ENCODE results near the gene GRAMD4.

DNA sequence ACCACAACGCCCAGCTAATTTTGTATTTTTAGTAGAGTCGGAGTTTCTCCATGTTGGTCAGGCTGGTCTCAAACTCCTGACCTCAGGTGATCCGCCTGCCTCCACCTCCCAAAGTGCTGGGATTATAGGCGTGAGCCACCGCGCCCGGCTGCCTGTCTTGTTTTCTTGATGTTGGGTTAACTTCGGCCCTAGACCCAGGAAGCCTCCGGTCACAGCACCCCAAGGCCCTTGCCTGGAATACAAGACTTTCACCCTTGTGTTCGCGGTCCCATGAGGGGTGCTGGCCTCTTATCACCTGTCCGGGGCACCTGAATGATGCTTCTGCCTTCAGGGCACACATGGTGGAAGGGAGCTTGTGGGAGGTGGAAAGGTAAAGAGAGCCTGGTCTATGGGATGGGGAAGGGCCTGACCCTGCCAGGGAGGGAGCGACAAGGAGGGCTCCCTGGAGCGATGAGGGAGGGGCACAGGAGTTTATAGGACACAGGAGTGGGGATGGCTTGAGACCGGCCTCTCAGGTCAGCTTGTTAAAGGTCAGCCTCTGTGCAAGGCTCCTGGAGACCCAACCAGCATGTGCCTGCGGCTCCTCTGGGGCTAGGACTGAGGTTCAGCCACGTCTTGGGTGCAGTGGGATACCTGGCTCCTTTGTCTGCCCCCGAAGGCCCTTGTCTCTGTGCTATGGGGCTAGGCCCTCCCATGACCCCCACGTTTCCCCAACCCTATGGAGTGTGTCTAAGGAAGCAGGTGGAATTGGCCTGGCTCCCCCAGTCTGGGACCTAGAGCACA lies 34.7 kb upstream of the GRAMD4 start:
- TF ChIP-seq, protein P1, sequence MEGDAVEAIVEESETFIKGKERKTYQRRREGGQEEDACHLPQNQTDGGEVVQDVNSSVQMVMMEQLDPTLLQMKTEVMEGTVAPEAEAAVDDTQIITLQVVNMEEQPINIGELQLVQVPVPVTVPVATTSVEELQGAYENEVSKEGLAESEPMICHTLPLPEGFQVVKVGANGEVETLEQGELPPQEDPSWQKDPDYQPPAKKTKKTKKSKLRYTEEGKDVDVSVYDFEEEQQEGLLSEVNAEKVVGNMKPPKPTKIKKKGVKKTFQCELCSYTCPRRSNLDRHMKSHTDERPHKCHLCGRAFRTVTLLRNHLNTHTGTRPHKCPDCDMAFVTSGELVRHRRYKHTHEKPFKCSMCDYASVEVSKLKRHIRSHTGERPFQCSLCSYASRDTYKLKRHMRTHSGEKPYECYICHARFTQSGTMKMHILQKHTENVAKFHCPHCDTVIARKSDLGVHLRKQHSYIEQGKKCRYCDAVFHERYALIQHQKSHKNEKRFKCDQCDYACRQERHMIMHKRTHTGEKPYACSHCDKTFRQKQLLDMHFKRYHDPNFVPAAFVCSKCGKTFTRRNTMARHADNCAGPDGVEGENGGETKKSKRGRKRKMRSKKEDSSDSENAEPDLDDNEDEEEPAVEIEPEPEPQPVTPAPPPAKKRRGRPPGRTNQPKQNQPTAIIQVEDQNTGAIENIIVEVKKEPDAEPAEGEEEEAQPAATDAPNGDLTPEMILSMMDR (IDR thresholded peaks at IDR 0.05; ENCODE audit: low read depth, low read length, poor library complexity, severe bottlenecking) = no peak
- TF ChIP-seq EZH2phosphoT487 (IDR thresholded peaks at IDR 0.05; ENCODE audit: borderline replicate concordance, low read length) = no peak
